Erythroblast (primary cell): ENCODE measurements around the gene STOM.

Source experiments
- DNase-seq, 2 experiments: peaks; one replicate each; lab custom pipeline; 2025; lab: John Stamatoyannopoulos, UW
- GATA1 ChIP-seq: IDR thresholded peaks from 2 replicates; pipeline ENCODE4 v1.6.1; 2011; ENCODE audit warnings: low read depth, mild to moderate bottlenecking, control low read depth, low read length, moderate library complexity
- POLR2A ChIP-seq: IDR thresholded peaks from 2 replicates; pipeline ENCODE4 v1.6.1; 2011; ENCODE audit warnings: mild to moderate bottlenecking, low read length

Gene STOM

DNA sequence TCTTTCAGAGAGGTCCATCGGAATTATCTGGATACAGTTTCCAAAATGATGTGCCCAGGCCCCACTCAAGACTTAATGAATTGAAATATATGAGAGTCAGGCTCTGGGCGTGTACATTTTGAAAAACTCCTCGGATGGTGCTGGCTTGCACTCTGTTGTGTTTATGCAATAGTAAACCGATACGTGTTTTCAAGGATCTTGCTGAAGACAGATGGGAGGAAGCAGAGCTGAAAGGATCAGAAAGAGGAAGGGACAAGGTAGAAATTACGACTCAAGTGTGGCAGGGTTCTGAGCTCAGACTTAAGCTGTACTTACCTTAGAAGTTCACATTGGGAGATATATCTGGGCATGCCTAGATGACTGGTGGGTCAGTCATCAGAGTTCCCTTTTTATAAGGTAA lies 13.7 kb upstream of the STOM start:
- no peak for DNase-seq
- TF ChIP-seq POLR2A (no peak), GATA1 (no peak)

DNA sequence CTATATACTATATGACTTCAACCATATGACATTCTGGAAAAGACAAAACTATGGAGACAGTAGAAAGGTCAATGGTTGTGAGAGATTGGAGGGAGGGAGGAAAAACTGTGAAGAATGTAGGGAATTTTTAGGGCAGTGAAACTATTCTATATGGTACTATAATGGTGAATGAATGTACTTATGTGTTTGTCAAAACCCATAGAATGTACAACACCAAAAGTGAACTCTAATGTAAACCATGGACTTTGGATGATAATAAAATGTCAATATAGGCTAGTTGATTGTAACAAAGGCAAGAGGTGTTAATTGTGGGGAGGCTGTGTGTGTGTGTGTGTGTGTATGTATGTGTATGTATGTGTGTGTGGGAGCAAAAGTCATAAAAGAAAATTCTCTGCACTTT lies 10.8 kb upstream of the STOM start:
- no peak for DNase-seq
- TF ChIP-seq POLR2A (no peak), GATA1 (no peak)

DNA sequence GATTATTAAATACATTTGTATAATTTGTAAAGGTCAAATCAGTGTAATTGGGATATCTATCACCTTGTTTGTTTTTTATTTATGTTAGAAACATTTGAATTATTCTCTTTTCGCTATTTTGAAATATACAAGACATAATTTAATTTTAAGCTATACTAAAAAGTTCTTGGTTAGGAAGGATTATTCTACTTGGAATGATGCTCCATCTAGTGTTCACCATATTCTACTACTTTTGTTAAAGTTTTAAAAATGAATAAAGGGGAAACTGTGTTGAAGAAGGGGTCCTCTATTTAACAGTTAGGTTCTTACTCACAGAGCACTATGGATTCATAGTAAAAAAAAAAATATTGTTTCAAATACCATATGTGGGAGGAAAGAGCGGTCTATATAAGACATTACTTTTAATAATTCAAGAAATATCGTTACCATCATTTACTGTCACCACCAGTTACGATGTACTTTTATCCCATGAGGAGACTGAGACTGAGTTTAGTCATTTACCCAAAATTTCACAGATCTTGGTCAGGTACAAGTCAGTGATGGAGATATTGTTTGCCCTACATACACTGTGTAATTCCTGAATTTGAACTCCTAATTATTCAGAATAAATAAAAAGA lies 6.3 kb upstream of the STOM start:
- TF ChIP-seq POLR2A (no peak), GATA1 (no peak)
- DNase-seq: peak; percentile 35 to 59

DNA sequence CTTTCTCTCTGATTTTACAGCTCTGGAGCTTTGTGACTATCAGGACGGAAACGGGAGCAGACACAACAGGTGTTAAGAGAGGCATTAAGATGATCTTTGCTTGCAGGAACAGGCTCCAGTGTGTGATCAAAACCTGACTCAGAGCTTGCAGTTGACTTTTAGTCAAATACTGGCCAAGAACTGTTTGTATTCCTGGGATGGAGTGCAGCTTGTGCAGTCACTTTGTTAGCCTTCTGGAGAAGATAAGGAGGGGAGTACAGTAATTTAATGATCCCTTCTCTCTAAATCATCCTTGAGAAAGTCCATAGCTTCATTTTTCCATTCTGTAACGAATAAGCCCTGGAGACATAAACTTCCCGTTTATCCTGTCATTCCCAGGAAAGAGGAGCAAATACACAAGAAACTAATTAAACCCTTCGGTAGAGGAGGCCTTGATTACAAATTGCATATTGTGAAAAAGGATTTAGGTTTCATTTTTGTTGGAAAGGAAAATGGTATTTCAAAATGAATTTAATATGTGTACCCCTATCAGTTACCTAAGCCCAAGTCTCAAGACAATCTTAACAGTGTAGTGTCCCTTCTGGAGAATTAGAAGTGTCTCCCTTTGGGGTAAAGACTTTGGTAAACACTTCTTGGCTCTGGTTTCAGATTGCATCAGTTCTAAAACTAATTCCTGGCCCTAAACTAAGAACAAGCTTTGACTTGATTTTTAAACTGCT lies 3.1 kb upstream of the STOM start:
- TF ChIP-seq POLR2A: no peak
- TF ChIP-seq GATA1: no peak
- DNase-seq: peak; percentile 47 to 65

DNA sequence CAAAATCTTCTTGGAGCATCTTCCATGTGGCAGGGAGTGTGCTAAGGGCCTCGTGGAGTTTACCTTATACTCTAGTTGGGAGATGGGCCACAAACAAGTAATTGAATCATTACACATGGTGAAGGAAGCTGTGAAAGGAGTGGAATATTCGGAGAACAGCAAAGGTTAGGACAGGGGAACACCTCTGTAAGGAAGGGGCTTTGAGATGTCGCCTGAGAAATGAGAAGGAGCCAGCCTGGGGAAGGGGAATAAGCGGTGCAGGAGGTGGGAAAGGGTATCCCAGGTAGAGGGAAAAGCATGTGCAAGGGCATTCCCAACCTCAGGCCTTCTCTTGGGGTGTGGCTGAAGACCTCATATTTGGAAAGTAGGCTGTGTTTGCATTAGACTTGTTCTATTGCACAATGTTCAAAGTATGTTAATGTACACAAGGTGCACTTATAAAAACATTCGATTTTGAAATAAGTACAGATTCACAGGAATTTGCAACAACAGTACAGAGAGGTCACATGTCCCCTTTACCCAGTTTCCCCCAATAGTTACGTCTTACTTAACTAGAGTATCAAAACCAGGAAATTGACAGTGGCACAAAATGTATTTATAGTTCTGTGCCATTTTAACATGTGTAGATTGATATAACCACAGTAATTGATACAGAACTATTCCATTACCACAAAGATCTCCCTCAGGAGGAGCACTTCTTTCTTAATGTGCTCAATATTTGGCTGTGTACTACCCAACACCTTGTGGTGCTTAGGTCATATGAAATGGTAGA lies 2.4 kb upstream of the STOM start:
- TF ChIP-seq GATA1 (no peak), POLR2A (no peak)
- no peak for DNase-seq

DNA sequence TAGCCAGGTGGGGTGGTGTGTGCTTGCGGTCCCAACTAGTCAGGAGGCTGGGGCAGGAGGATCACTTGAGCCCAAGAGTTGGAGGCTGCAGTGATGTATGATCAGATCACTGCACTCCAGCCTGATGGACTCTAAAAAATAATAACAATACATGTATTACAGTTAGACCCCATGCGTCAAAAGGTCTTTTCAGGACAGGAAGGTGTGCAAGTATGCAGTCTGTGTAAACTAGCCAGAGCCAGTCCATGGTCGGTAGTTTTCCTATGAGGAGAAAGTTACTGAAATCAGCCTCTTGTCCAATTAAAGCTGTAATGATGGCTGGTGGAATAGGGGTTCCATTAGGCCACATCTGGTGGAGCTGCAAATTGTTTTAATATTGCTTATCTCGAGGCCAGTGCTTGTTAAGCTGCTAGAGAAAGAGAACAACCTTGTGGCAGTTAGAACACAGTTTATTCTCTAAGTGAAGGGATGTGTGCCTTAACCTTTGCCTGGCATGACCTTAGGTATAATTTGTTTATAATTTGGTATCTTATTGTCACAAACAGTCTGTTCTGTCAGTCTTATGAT lies 1.5 kb upstream of the STOM start:
- no peak for TF ChIP-seq GATA1
- TF ChIP-seq POLR2A: no peak
- peak in 1 of 2 experiments; percentile 52 for DNase-seq

DNA sequence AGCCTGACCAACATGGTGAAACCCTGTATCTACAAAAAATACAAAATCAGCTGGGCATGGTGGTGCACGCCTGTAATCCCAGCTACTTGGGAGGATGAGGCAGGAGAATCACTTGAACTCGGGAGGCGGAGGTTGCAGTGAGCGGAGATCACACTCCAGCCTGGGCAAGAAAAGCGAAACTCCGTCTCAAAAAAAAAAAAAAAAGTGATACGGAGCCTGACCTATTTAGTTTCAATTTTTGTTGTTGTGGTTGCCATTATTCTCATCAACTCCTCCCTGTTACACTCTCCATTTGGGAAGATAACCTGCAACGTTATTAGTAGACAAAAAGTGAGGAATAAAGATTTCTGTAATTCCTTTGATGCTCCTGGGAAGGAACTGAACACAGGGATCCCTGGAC lies 1.3 kb downstream of the STOM start:
- DNase-seq: no peak
- TF ChIP-seq POLR2A (no peak), GATA1 (no peak)

DNA sequence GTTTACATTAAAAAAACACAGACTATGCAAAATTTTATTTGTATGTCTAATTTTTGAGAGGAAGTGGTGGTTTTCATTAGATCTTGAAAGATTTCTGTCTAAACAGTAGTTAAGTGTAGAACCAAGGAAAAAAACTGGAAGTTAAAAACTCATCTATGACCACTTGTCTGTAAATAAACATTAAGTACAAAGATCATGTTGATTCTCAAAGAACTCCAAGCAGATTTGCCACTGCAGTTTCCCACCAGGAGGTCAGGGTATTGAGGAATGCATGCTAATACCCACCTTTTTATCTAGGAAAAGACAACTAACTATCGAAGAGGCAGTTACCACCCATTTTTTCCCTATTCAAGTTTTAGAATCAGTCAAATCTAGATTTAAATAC lies 1.9 kb downstream of the STOM start:
- DNase-seq: no peak
- TF ChIP-seq GATA1 (no peak), POLR2A (no peak)

DNA sequence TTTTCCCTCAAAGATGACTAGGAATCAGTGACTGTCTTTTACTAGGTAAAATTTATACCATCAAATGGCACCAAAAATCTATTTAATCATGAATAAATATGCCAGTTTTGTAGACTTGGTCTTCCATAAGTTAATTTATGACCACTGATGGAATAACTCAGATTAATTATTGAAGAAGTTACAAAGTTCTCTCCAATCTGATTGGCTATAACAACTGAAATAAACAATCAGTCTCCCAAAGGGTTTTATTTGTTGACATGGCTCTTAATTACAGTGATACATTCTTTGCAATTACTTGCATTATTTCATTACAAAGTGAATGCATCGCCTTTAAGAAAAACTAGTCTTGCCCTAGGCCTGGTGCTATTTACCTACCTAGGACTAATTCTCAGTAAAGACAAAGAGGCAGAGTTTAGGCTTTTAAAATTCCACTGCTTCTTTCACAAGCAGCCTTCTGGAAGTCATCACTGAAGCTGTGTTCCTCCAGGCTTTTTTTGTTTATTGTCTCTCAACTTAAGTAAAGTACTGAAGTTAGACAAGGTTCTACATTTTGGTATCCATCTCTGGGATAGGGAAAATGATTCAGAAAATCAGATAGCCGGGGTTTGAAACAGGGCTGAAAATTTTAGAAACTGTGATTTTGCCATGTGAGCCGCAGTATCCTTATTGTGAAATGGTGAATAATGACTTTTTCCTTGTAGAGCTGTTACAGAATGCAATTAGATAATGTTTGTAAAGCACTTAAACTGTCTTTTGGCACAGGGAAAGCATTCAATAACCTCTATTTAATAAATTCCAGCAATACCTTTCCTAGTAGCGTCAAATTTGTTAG lies 2.5 kb downstream of the STOM start:
- no peak for DNase-seq
- TF ChIP-seq GATA1 (no peak), POLR2A (no peak)

DNA sequence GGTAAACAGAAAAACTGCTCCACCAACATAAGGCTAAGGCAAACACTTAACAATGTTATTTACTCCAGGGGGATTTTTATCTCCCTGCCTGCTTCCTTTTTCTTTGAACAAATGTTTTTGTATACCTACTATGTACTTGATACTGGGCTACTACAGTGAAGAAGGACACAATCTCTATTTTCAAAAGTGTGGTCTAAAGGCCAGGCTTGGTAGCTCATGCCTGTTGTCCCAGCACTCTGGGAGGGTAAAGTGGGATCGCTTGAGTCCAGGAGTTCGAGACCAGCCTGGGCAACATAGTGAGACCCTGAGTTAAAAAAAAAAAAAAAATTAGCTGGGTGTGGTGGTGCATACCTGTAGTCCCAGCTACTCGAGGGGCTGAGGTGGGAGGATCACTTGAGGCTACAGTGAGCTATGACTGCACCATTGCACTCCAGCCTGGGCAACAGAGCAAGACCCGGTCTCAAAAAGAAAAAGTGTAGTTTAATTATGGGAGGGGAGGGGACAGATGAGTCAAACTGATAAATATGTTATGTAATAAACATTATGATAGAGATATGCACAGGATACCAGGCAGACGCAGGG lies 3.3 kb downstream of the STOM start:
- no peak for TF ChIP-seq POLR2A
- TF ChIP-seq GATA1: no peak
- DNase-seq: peak; percentile 17 to 34

DNA sequence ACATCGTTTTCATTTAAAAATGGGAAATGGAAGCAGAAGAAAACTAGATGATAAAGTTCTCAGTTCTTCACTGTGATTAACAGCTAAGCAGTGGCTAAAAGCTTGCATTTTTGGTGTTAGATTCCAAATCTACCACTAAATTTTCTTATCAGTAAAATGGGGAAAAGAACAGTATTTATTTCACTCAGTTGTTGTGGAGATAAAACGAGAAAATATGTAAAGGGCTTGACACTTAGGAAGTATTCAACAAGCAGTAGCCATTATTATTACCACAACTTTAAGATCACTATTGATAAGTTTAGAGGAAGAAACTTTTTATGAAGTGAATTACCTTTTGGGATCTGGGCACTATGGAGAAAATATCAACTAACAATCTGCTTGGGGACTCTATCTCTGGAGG lies 4.5 kb downstream of the STOM start:
- DNase-seq: peak in 1 of 2 experiments; percentile 15
- no peak for TF ChIP-seq POLR2A
- no peak for TF ChIP-seq GATA1

DNA sequence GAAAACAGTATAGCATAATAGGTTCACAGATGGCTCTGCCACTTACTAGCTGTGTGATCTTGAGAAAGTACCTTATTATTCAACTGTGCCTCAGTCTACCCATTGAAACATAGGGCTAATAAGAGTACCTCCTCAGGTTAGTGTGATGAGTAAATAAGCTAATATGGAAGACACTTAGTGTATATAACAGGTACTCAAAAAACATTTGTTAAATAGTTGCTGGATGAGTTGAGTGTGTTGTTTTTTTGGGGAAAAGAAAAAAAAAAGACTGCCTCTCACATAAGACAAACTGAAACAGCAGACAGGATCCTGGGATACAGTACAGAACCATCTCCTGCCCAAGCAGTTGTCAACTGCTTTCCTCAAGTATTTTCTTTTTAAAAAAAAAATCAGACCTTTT lies 5.2 kb downstream of the STOM start:
- no peak for DNase-seq
- no peak for TF ChIP-seq POLR2A
- TF ChIP-seq GATA1: no peak

DNA sequence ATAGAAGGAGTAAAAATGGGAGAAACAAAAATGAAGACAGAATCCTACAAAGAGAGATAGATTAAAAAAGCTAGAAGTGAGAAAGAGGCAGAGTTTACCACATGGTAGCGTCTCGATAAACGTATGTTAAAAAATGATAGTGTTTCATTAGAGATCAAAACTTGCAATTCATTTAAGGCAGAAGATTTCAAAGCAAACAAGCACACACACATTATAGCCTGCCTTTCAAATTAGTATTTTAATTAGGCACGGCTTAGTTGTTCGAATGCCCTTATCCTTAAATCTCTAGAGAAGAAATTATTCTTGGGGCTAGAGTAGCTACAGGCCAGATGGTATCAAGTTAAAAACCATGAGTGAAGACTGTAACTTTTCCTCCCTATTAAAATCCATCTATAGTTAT lies 6.0 kb downstream of the STOM start:
- TF ChIP-seq POLR2A: no peak
- no peak for TF ChIP-seq GATA1
- peak; percentile 31 to 34 for DNase-seq
